HCT116 (cell line): ENCODE data around the gene SRSF11.

Experiments used
- CTCF ChIP-seq, 3 experiments: fragments of 200-600 bp in 1 of 3; sonication (generic) in 1 of 3; IDR thresholded peaks in 2 of 3; conservative IDR thresholded peaks in 1 of 3; 2 replicates each; pipeline ENCODE4 v1.5.1; 2012 to 2017; ENCODE audit warnings: low read depth in 2 of 3, low read length in 2 of 3, antibody characterized with exemption in 1 of 3, borderline replicate concordance in 1 of 3, control low read depth in 1 of 3, mild to moderate bottlenecking in 1 of 3, mixed read lengths in 1 of 3, mixed run types in 1 of 3, moderate library complexity in 1 of 3; ENCODE audit not compliant: insufficient read depth in 1 of 3
- YY1 ChIP-seq: IDR thresholded peaks from 2 replicates; pipeline ENCODE4 v1.6.1; 2011; ENCODE audit warnings: low read length, low read depth, moderate library complexity, mild to moderate bottlenecking; ENCODE audit not compliant: insufficient replicate concordance; ENCODE audit errors: extremely low read depth

DNA sequence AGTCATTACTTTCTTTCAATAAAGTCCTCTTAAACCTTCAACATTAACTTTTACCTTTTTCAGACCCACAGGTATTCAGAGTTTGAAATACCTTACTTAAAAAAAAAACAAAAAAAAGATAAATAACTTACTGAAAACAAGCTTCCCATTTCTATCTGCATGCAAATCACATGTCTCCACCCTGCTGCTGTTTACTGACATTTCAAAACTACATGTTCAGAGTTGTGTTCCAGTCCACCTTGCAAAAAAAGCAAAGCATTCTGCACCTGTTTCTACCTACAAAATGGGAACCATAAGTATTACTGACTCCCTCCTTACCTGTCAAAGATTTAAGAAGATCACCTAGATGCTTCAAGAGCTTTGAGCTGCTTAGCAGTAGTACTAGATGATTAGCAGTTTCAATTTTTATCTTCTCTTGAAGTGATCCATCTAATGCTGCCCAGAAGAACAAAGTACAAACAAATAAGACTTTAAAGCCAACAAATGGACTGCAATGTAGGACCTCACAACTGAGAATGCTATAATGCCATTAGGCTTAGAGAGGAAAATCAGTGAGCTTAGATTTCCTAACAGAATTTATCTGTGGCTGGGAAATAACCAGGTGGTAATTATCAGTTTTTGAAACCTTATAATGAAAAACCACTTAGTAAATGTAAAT is 72.1 kb downstream of the SRSF11 start:
- TF ChIP-seq YY1: no peak
- no peak for TF ChIP-seq CTCF (IDR thresholded peaks at IDR 0.05 in 2 of 3, conservative IDR thresholded peaks at IDR 0.05 in 1 of 3; ENCODE audit: borderline replicate concordance in 1 of 3, insufficient read depth in 1 of 3, low read depth in 2 of 3, low read length in 2 of 3)
